ENCODE measurements around the gene KCNMB2.

GRCh38 chr3:178562947-178563232 is 26.7 kb downstream of the KCNMB2 start:
- TF ChIP-seq CTCF (IDR thresholded peaks at IDR 0.05) (no peak), RAD21 (conservative IDR thresholded peaks at IDR 0.05 in 1 of 2, IDR thresholded peaks at IDR 0.05 in 1 of 2) (no peak), MAFK (IDR thresholded peaks at IDR 0.05; ENCODE audit: partially characterized antibody) (no peak), POLR2A (IDR thresholded peaks at IDR 0.05; ENCODE audit: low read length) (no peak), JUNB (IDR thresholded peaks at IDR 0.05) (no peak), SMC3 (IDR thresholded peaks at IDR 0.05) (no peak), RCOR1 (IDR thresholded peaks at IDR 0.05; ENCODE audit: low read depth, low read length) (no peak), MAZ (IDR thresholded peaks at IDR 0.05; ENCODE audit: borderline replicate concordance, low read depth, low read length) (no peak), PBX3 (IDR thresholded peaks at IDR 0.05) (no peak), RFX5 (IDR thresholded peaks at IDR 0.05) (no peak), BCL3 (IDR thresholded peaks at IDR 0.05) (no peak), CEBPB (IDR thresholded peaks at IDR 0.05) (no peak), USF2 (IDR thresholded peaks at IDR 0.05) (no peak), EHMT2 (IDR thresholded peaks at IDR 0.05; ENCODE audit: low read depth) (no peak)

All from A549 (cell line).